Measurements from ENCODE around the gene STYX.

- TF ChIP-seq CTCF (IDR thresholded peaks at IDR 0.05) (no peak), EP300 (IDR thresholded peaks at IDR 0.05) (no peak), POLR2A (IDR thresholded peaks at IDR 0.05) (no peak), POLR2AphosphoS5 (IDR thresholded peaks at IDR 0.05) (no peak)
Observed at GRCh38 chr14:52790756-52791222, 60.8 kb downstream of the STYX start.
